OCI-LY7 (cell line): Measurements from ENCODE around the gene FOSB. TPM values are rescaled to one million over a fixed set of nuclear protein-coding genes. Genes with fewer than 3 reads are reported as not detected.

Experiments
- BruUV-seq: library from RNA; stranded (reverse); fragments of 400-500 nt; replicated peaks from 2 replicates; lab custom pipeline; 2021; lab: Mats Ljungman, UMichigan
- CTCF ChIA-PET: fragments of 300-600 bp; sonication (Branson Sonifier 250); formaldehyde crosslinking; loops from one replicate; lab custom pipeline; 2022; ENCODE audit warnings: antibody characterized with exemption; ENCODE audit not compliant: unreplicated experiment; lab: Charles Lee
- POLR2A ChIA-PET: fragments of 300-600 bp; sonication (Branson Sonifier 250); formaldehyde crosslinking; loops from one replicate; lab custom pipeline; 2022; ENCODE audit warnings: antibody characterized with exemption; lab: Charles Lee
- DNase-seq: peaks from one replicate; pipeline ENCODE4 v3.0.0-alpha.2; 2015; ENCODE audit warnings: low spot score
- H2AFZ ChIP-seq: fragments of 200-600 bp; sonication (generic), shearing (Covaris generic); 2 replicates; pipeline ENCODE4 v1.6.1; 2014; ENCODE audit warnings: mild to moderate bottlenecking, antibody characterized with exemption, low read length, moderate library complexity
- H3K27ac ChIP-seq: fragments of 200-600 bp; sonication (generic); 2 replicates; pipeline ENCODE4 v1.5.1; 2014; ENCODE audit warnings: mixed run types, low read depth, mild to moderate bottlenecking, moderate library complexity, low read length, inconsistent platforms; ENCODE audit not compliant: poor library complexity, severe bottlenecking
- H3K36me3 ChIP-seq: fragments of 200-600 bp; sonication (generic); 2 replicates; pipeline ENCODE4 v1.6.1; 2014; ENCODE audit warnings: mild to moderate bottlenecking, antibody characterized with exemption, low read length, moderate library complexity, mixed read lengths; ENCODE audit not compliant: insufficient read depth
- H3K4me1 ChIP-seq: fragments of 200-600 bp; sonication (generic); 2 replicates; pipeline ENCODE4 v1.5.1; 2014; ENCODE audit warnings: mild to moderate bottlenecking, low read length; ENCODE audit not compliant: insufficient read depth, poor library complexity, severe bottlenecking
- H3K4me2 ChIP-seq: fragments of 200-600 bp; sonication (generic); 2 replicates; pipeline ENCODE4 v1.6.1; 2014; ENCODE audit warnings: mild to moderate bottlenecking, low read length
- H3K4me3 ChIP-seq: fragments of 200-600 bp; sonication (generic); 2 replicates; pipeline ENCODE4 v1.5.1; 2014; ENCODE audit warnings: mild to moderate bottlenecking, low read depth, low read length; ENCODE audit not compliant: poor library complexity, severe bottlenecking
- H3K79me2 ChIP-seq: fragments of 200-600 bp; sonication (generic); 2 replicates; pipeline ENCODE4 v1.6.1; 2016; ENCODE audit warnings: low read depth, mild to moderate bottlenecking, low read length, moderate library complexity, mixed read lengths; ENCODE audit not compliant: insufficient read depth
- H3K9me2 ChIP-seq: fragments of 200-600 bp; sonication (generic); 2 replicates; pipeline ENCODE4 v1.6.1; 2016; ENCODE audit warnings: mild to moderate bottlenecking, low read length, mixed read lengths; ENCODE audit not compliant: insufficient read depth
- H3K9me3 ChIP-seq: fragments of 200-600 bp; sonication (generic); 2 replicates; pipeline ENCODE4 v1.6.1; 2014; ENCODE audit warnings: mild to moderate bottlenecking, mixed run types, low read length, mixed read lengths
- H4K20me1 ChIP-seq: fragments of 200-600 bp; sonication (generic); 2 replicates; pipeline ENCODE4 v1.6.1; 2014; ENCODE audit warnings: mild to moderate bottlenecking, antibody characterized with exemption, low read length, moderate library complexity, mixed read lengths; ENCODE audit not compliant: insufficient read depth
- CTCF ChIP-seq: fragments of 200-600 bp; sonication (generic); conservative IDR thresholded peaks from 2 replicates; pipeline ENCODE4 v1.5.1; 2014; ENCODE audit warnings: mild to moderate bottlenecking, antibody characterized with exemption, low read length, moderate library complexity, mixed read lengths
- EZH2phosphoT487 ChIP-seq: fragments of 200-600 bp; sonication (generic); IDR thresholded peaks from 2 replicates; pipeline ENCODE4 v1.6.1; 2018; ENCODE audit warnings: low read depth, borderline replicate concordance, mild to moderate bottlenecking, mixed run types, antibody characterized with exemption, low read length, moderate library complexity, mixed read lengths
- intact Hi-C: fragments of 100-400 bp; cut with micrococcal nuclease; formaldehyde crosslinking; loops from one replicate; pipeline ENCODE4 v1.10.0; 2022; ENCODE audit not compliant: unreplicated experiment
- total RNA-seq, 2 experiments: library from RNA; depleted of rRNA in 1 of 2; stranded (reverse); fragments of >200 nt in 1 of 2; shearing (Covaris generic) in 1 of 2; gene quantifications; 2 replicates each; pipeline ENCODE4 v1.2.3, GENCODE V29; 2014 to 2022

FOSB gene
- total RNA-seq, 2 experiments from 2014 or later = 2.3 to 2.4 TPM

GRCh38 chr19:45439569-45440258 lies 28.1 kb upstream of the FOSB start:
- CTCF ChIA-PET = interaction anchor here (0.6 to 1.2 kb wide), 4 partner anchors 36 to 104 kb away, joined by 3 to 6 read pairs (median 4); no protein-coding TSS in a partner anchor

GRCh38 chr19:45440259-45440638 lies 27.5 kb upstream of the FOSB start:
- DNase-seq = no peak
- peak overlapping the region; percentile 69 for H3K4me3 ChIP-seq
- ChIA-PET CTCF (interaction anchor here (0.5 to 0.6 kb wide), 2 partner anchors 36 to 104 kb away, joined by 3 read pairs; no protein-coding TSS in a partner anchor), POLR2A (interaction anchor here (2.0 kb wide), 1 partner anchor 38 kb away, joined by 6 read pairs; no protein-coding TSS in a partner anchor)
- no peaks in the 10 kb centered on the region for H3K36me3 ChIP-seq
- intact Hi-C loops = no loop called here
- no peaks in the 10 kb centered on the region for H3K9me2 ChIP-seq
- peaks cover 42% of the 10 kb centered on the region for H3K4me1 ChIP-seq
- no peaks in the 10 kb centered on the region for H3K79me2 ChIP-seq
- no TSS peak for BruUV-seq
- TF ChIP-seq EZH2phosphoT487 = no peak
- TF ChIP-seq CTCF = no peak
- peak overlapping the region; percentile 58 for H3K27ac ChIP-seq
- peaks cover 3% of the 10 kb centered on the region; the same call in 1 of the 2 replicates for H3K9me3 ChIP-seq
- peak overlapping the region; percentile 42 for H2AFZ ChIP-seq
- peak overlapping the region; percentile 67 for H3K4me2 ChIP-seq
- no peaks in the 10 kb centered on the region for H4K20me1 ChIP-seq

More at GRCh38 chr19:45439569-45440258, 28.1 kb upstream of the FOSB start:
- POLR2A ChIA-PET = interaction anchor here (0.6 to 2.0 kb wide), 3 partner anchors 39 to 42 kb away, joined by 3 to 6 read pairs (median 3); no protein-coding TSS in a partner anchor
- no peak for TF ChIP-seq EZH2phosphoT487
- TF ChIP-seq CTCF = peak; percentile 99
- H4K20me1 ChIP-seq = no peaks in the 10 kb centered on the region
- DNase-seq = peak; percentile 89
- no peaks in the 10 kb centered on the region for H3K79me2 ChIP-seq
- intact Hi-C loops = loop anchor here (1.0 kb wide), 1 partner anchor 39 kb away; no protein-coding TSS in a partner anchor
- H3K4me2 ChIP-seq = peak overlapping the region; percentile 67
- peak overlapping the region; percentile 69 for H3K4me3 ChIP-seq
- H3K4me1 ChIP-seq = peaks cover 37% of the 10 kb centered on the region
- no TSS peak for BruUV-seq
- peak overlapping the region; percentile 42 for H2AFZ ChIP-seq
- H3K27ac ChIP-seq = peak overlapping the region; percentile 58
- H3K9me2 ChIP-seq = no peaks in the 10 kb centered on the region
- peaks cover 3% of the 10 kb centered on the region; the same call in 1 of the 2 replicates for H3K9me3 ChIP-seq
- H3K36me3 ChIP-seq = no peaks in the 10 kb centered on the region
